Gastroesophageal sphincter (tissue), 4 donors: Measurements from ENCODE around the gene FANCI. TPM values are rescaled to one million over a fixed set of nuclear protein-coding genes. Genes with fewer than 3 reads are reported as not detected.
A peak's percentile ranks its signal among the peaks of the same experiment; 100 is the strongest.

Experiments
- ATAC-seq: fragments of 150-250 bp; one replicate; pipeline ENCODE4 v1.9.1; 2016; ENCODE audit warnings: mild to moderate bottlenecking, moderate library complexity
- H3K27ac ChIP-seq, 4 donors: fragments of 200-600 bp; sonication (generic) in 3 of 4; 1 replicate in 3 of 4; 2 replicates in 1 of 4; pipeline ENCODE4 v1.5.1; 2016 to 2019
- H3K27me3 ChIP-seq: fragments of 200-600 bp; sonication (generic); one replicate; pipeline ENCODE4 v1.5.1; 2019
- H3K36me3 ChIP-seq, 2 donors: fragments of 200-600 bp; sonication (generic); one replicate each; pipeline ENCODE4 v1.5.1; 2019; ENCODE audit warnings: control low read depth in 1 of 2
- H3K4me1 ChIP-seq, 3 donors: fragments of 200-600 bp; sonication (generic); 1 replicate in 2 of 3; 2 replicates in 1 of 3; pipeline ENCODE4 v1.5.1; 2016 to 2019; ENCODE audit warnings: control low read depth in 2 of 3
- H3K4me3 ChIP-seq, 2 donors: fragments of 200-600 bp; sonication (generic); one replicate each; pipeline ENCODE4 v1.5.1; 2019; ENCODE audit warnings: mild to moderate bottlenecking in 1 of 2, moderate library complexity in 1 of 2
- H3K9me3 ChIP-seq, 3 donors: fragments of 200-600 bp; sonication (generic); one replicate each; pipeline ENCODE4 v1.5.1; 2017 to 2019; ENCODE audit warnings: control low read depth in 2 of 3
- EP300 ChIP-seq: sonication (generic); formaldehyde crosslinking; IDR thresholded peaks from one replicate; pipeline ENCODE4 v1.6.1; 2017; ENCODE audit warnings: antibody characterized with exemption, mild to moderate bottlenecking
- POLR2A ChIP-seq, 2 donors: fragments of 450-650 bp; IDR thresholded peaks; one replicate each; pipeline ENCODE4 v1.6.1; 2017; ENCODE audit warnings: antibody characterized with exemption in 2 of 2, mild to moderate bottlenecking in 2 of 2, moderate library complexity in 1 of 2
- POLR2AphosphoS5 ChIP-seq: sonication (generic); formaldehyde crosslinking; IDR thresholded peaks from one replicate; pipeline ENCODE4 v1.6.1; 2017; ENCODE audit warnings: antibody characterized with exemption
- WGBS, 2 donors: methylation state at CpG; one replicate each; pipeline ENCODE4 v1.1.5; 2018; ENCODE audit warnings: low coverage in 1 of 2; 5-methylcytosine and 5-hydroxymethylcytosine counted together
- total RNA-seq, 4 donors: library from RNA; depleted of rRNA; stranded (reverse); fragments of >200 nt; gene quantifications; one replicate each; pipeline ENCODE4 v1.1.0, GENCODE V29; 2016
- TF ChIP-seq, protein P1 (sequence below), 4 experiments: fragments of 200-600 bp in 2 of 4; fragments of 450-650 bp in 2 of 4; sonication (generic) in 1 of 4; IDR thresholded peaks; one replicate each; pipeline ENCODE4 v1.5.1; 2017 to 2019; ENCODE audit warnings: antibody characterized with exemption in 4 of 4, mild to moderate bottlenecking in 2 of 4, moderate library complexity in 2 of 4

FANCI gene
- total RNA-seq, 4 donors from 2014 or later = 1.9 to 12.5 (median 7.1) TPM

DNA sequence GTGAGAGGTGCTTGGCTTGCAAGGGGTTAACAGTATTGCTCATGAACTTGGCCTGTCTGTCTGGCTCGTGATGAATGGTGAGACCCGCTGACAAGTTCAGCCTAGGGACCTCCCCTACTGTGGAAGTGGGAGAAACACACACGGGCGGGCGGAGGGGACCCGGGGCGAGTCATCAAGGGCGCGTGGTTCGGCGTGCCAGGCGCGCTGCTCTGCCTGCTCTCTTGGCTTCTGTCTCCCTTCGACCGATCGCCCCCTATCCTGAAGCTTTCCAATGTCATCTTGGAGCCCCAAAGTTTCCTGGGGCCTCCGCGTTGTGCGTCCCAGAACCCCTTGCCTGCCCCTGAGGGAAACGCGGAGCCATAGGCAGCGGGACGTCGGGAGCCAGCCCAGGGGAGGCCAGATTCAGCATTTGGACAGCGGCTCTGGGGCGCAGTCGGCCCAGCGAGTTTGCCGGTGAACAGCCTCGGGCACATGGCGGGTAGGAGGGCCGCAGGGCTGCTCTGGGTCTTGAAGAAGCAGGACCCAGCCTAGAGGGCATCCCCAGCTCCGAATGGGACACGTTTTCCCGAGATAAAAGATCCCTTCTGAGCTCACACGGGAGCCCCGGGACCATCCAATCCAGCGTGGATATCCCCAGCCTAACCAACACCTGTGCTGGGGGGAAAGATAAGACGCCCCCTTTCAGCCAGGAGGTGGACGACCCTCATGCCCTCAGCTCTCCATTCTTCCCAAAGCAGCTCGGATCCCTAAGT lies 117.8 kb downstream of the FANCI start:
- H3K4me3 ChIP-seq = no peak overlapping the region
- peaks cover 99% of the 10 kb centered on the region for H3K27me3 ChIP-seq
- no peaks in the 10 kb centered on the region for H3K9me3 ChIP-seq
- no peak for ATAC-seq
- TF ChIP-seq POLR2A (IDR thresholded peaks at IDR 0.05) (no peak), EP300 (no peak), POLR2AphosphoS5 (no peak)
- TF ChIP-seq, protein P1, sequence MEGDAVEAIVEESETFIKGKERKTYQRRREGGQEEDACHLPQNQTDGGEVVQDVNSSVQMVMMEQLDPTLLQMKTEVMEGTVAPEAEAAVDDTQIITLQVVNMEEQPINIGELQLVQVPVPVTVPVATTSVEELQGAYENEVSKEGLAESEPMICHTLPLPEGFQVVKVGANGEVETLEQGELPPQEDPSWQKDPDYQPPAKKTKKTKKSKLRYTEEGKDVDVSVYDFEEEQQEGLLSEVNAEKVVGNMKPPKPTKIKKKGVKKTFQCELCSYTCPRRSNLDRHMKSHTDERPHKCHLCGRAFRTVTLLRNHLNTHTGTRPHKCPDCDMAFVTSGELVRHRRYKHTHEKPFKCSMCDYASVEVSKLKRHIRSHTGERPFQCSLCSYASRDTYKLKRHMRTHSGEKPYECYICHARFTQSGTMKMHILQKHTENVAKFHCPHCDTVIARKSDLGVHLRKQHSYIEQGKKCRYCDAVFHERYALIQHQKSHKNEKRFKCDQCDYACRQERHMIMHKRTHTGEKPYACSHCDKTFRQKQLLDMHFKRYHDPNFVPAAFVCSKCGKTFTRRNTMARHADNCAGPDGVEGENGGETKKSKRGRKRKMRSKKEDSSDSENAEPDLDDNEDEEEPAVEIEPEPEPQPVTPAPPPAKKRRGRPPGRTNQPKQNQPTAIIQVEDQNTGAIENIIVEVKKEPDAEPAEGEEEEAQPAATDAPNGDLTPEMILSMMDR (IDR thresholded peaks at IDR 0.05) = peak in 1 of 4 experiments; percentile 7
- peaks cover 0 to 34% (median 15%) of the 10 kb centered on the region in 3 donors for H3K4me1 ChIP-seq
- WGBS, 2 donors = no CpG with 5 or more reads among the region's 41 CpGs
- no peaks in the 10 kb centered on the region for H3K36me3 ChIP-seq
- H3K27ac ChIP-seq = no peak overlapping the region

DNA sequence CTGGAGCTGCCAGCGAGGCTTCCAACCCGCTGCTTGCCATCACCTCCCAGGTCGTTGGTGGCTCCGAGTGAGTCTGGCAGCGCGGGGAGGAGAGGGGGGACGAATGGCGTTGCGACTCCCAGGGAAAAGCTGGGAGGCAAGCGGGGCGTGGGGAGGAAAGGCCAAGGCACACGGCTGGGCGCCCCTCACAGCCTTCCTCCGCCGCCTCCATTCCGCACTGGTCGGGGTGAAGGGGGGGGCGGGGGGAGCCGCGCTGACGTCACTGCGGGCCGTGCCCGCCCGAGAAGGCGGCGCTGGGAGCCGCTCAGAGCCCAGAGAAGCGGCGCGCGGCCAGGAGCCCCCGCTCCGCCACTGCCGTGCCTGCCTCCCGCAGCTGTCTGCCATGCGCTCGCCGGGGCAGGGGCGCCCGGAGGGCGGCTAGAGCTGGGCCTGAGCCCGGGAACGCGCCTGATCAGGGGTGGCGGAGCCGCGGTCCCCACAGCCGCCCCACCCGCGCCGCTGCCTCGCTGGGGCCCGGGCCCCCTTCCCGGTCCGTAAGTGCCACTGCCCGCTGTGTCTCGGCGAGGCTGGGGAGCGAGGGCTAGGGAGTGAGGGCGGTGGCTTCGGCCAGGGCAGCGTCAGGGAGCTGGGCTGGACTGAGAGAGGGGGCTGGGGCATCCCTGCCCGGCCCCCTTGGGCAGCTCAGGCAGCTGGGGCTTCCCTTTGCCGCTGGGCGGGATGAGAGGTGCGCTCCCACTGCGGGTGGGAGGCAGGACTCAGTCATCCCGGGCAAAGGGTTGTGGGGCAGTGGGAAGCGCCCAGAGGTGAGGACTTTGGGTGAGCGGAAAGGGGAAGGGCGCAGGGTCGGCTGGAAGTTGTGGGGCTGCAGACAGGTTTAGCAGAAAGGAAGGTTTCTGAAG lies 118.7 kb downstream of the FANCI start:
- Histone ChIP-seq H3K27me3 (peaks cover 99% of the 10 kb centered on the region), H3K4me1 (peaks cover 0 to 40% (median 18%) of the 10 kb centered on the region in 3 donors), H3K9me3 (no peaks in the 10 kb centered on the region), H3K36me3 (no peaks in the 10 kb centered on the region), H3K4me3 (peak overlapping the region in 1 of 2 donors; percentile 12), H3K27ac (no peak overlapping the region)
- WGBS, 2 donors = 0% methylated on average over 1 of the region's 73 CpGs; no CpG with 5 or more reads in 1 of the 2 donors
- no peak for ATAC-seq
- TF ChIP-seq POLR2A (IDR thresholded peaks at IDR 0.05) = no peak
- TF ChIP-seq, protein P1 (IDR thresholded peaks at IDR 0.05) = no peak
- no peak for TF ChIP-seq EP300
- TF ChIP-seq POLR2AphosphoS5 = no peak

DNA sequence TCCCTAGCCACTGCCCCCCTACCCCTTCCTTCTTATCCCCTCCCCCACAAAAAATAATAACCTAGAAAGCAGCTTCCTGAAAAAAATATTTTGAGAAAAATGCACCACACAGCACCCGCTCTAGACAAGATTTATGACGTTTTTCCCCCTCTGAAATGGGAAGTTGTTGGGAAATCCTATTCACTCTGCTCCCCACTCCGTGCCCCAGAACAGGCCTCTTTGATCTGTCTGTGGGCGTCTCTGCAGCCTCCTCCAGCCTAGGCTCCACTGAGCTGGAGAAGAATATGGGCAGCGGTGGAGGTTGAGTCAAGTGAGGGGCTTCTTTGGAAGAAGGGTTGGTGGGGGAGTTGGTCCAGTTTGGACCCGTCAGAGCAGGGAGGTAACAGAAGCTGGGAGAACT lies 119.4 kb downstream of the FANCI start:
- ATAC-seq = no peak
- TF ChIP-seq POLR2A (IDR thresholded peaks at IDR 0.05) (no peak), POLR2AphosphoS5 (no peak), EP300 (no peak)
- TF ChIP-seq, protein P1 (IDR thresholded peaks at IDR 0.05) = no peak
- no peak overlapping the region for H3K27ac ChIP-seq
- H3K4me3 ChIP-seq = no peak overlapping the region
- peaks cover 99% of the 10 kb centered on the region for H3K27me3 ChIP-seq
- H3K36me3 ChIP-seq = no peaks in the 10 kb centered on the region
- no peaks in the 10 kb centered on the region for H3K9me3 ChIP-seq
- WGBS, 2 donors = 0 to 14% methylated on average over 1 to 4 of the region's 6 CpGs
- H3K4me1 ChIP-seq = peaks cover 0 to 47% (median 23%) of the 10 kb centered on the region in 3 donors

DNA sequence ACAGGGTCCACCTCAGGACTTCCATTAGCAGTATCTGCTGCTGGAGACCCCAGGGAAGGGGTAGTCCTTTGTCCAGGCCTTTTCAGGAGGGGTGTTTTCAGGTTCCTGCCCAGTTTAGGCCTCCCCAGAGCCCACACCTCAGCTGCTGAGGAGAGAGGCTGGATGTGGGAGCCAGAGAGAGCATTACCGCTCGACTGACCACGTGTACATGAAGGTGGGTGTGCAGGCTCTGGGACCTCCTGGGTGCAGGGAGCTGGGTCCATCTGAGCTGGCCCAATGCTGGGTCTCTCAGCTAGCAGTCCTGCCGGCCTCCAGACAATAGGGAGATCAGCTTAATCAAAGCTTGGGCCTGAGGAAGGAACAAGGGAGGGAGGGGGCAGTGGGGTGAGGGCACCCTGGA lies 120.0 kb downstream of the FANCI start:
- WGBS, 2 donors = 20% methylated on average over 2 of the region's 4 CpGs; no CpG with 5 or more reads in 1 of the 2 donors
- Histone ChIP-seq H3K27me3 (peaks cover 100% of the 10 kb centered on the region), H3K27ac (no peak overlapping the region), H3K9me3 (no peaks in the 10 kb centered on the region), H3K36me3 (no peaks in the 10 kb centered on the region), H3K4me1 (peaks cover 0 to 43% (median 23%) of the 10 kb centered on the region in 3 donors), H3K4me3 (no peak overlapping the region)
- TF ChIP-seq POLR2A (IDR thresholded peaks at IDR 0.05) = no peak
- TF ChIP-seq POLR2AphosphoS5 = no peak
- TF ChIP-seq EP300 = no peak
- TF ChIP-seq, protein P1 (IDR thresholded peaks at IDR 0.05) = no peak
- ATAC-seq = no peak
